ENCODE measurements around the gene FAM229A.
"Not testable (repeated sequence)": the region's sequence is repeated elsewhere in the genome, so short reads cannot be mapped to it uniquely, and the experiment has no call there.

The FAM229A gene, protein sequence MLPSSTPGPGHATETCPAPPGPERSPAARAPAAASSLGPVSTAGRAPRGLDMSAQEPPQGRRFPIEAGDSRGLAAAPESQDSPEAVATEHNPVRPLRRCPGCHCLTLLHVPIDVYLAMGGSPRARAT

DNA sequence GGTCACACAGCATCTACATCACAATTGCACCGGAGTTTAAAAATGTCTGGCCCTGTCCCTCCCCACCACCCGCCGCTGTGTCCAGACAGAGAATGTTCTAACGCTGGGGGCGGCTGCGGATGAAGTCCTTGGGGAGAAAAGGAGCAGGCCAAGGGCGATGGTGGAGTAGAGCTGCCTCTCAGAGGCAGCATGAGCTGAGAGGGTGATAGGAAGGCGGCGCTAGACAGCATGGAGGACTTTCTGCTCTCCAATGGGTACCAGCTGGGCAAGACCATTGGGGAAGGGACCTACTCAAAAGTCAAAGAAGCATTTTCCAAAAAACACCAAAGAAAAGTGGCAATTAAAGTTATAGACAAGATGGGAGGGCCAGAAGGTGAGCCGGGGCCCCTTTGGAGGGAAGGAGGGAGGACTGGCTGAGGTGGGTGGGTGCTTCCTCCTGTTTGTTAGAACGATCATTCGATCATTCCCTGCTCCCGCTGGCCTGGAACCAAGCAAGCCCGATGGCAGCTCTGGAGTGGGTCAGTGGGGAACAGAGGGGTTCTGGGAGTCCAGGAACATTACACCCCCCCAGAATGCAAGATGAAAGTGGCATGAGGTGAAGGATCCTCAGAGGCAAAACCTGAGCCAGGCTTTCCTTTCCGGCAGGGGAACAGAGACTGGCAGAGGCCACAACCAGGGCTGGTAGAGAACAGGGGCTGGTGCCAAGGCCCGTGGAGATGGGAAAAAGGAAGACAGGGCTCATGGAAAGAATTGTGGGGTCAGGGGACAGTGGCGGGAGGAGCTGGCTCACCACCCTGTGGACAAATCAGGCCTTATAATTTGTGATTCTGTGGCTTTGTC, at the start of gene FAM229A, which contains the start of gene TSSK3:
Gene FAM229A, minus strand, starts transcription at position 12 of the 840 bp plus-strand sequence. CDS start 394 bp downstream, outside the sequence.
Gene TSSK3, plus strand, starts transcription at position 66 of the 840 bp plus-strand sequence. Its CDS starts 163 bp downstream, at position 229.
- no peak for DNase-seq

DNA sequence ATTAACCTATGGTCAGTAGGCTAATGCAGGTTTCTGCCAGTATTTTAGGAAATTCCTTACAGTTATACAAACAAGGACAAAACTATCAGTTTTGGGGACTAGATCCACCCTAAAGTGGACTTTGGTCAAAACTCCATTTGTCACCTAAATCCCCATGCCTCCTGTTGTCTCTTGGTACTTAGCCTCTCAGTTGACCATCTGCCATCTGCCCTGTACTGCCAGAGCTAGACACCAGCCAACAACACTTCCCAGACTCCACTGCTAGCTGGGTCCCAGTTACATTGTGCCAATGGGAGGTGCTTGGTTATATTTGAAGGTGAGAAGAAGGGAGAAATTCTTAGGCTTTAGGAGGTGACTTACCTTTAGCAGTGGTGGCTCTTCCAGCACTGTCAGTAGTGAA, 49.0 kb upstream of the FAM229A start:
- no peak for DNase-seq

DNA sequence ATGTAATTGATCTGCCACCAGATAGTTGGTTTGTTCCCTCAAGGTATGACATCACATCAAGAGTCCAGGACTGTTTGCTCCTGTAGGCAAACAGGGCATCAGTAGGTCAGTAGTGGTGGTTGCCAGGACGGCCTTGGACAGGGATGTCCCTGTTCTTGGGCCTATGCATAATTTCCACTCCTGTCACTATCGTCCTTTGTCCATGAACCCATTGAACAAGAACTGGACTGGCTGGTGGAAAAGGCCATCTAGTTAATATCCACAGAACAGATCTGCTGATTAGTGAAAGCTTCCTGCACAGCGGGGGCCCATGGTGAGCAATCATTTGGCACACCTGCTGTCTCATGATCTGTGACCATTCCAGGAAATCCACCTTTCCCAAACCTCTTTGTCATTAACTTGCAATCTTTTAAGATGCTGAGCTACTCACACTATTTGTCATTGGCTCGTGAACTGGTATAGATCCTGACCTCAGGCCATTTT, 44.4 kb upstream of the FAM229A start:
- DNase-seq = no peak

DNA sequence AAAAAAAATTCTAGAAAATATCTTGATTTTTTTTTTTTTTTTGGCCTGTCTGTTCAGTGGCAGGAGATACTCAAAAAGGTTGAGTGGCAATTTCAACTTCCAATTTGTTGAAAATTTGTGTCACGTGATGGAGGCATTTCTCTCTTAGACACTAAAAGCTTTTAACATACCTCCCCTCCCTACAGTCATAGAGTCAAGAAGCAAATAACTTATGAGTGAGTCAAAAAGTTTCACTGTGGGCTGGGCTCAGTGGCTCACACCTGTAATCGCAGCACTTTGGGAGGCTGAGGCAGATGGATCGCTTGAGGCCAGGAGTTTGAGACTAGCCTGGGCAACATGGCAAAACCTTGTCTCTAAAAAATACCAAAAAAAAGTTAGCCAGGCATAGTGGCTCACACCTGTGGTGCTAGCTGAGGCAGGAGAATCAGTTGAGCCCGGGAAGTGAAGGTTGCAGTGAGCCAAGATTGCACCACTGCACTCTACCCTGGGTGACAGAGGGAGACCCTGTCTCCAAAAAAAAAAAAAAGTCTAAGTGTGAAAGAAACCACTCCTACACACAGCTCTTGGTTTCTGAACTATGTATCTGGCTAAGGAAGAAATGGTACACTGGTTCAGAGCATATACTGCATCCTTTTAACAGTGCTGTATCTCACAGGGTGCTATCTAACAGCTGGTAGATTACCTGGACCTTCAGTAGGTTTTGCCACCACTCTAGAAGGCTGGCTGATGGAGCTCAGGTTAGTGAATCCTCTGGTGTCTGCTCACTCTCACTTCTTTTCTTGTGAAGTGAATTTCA, 43.6 kb upstream of the FAM229A start:
- DNase-seq = no peak

DNA sequence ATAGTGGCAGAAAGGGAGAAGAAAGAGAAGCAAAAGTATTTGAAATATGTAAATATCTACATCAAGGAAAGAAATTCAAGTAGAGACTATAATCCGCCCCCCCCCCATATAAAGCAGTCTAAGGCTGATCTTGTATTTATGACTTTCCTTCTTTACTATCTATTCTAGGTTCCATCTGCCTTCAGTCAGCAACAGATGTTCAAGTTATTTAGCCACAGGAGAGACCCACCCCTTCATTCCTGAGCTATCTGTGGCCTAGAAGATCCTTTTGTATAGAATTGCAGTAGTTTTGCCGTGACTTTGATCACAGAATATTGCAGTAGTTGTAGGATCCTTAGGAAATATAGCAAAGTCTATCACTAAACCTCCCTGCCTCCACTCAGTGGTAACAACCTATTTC, 42.7 kb upstream of the FAM229A start:
- peak; percentile 21 for DNase-seq

DNA sequence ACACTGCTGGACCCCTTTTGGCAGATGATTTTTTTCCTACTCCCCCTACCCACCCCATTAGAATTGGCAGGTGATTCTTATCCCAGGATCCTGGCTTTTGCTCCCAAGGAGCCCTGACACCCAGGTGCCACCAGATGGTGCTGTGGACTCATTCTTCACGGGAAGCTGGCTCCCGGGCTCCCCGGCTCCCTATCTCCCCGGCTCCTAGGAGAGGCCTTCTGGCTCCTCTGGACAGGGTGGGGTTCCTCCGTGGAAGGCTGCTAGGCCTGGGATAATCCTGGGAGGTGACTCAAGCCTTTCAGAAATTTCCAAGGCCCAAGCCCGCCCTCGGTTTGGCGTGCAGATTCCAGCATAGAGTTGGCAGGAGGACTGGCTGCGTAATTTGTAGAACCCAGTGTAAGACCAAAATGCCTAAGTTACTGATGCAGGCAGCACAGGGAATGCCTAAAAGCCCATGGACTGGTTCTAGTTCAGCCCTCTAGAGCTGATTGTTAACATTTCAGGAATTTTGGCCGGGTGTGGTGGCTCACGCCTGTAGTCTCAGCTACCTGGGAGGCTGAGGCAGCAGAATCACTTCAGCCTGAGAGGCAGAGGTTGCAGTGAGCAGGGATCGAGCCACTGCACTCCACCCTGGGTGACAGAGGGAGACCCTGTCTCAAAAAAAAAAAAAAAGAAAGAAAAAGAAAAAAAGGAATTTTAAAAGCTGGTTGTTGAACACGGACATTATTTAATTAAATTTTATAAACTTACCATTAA, 38.8 kb upstream of the FAM229A start:
- peak; percentile 85 for DNase-seq

DNA sequence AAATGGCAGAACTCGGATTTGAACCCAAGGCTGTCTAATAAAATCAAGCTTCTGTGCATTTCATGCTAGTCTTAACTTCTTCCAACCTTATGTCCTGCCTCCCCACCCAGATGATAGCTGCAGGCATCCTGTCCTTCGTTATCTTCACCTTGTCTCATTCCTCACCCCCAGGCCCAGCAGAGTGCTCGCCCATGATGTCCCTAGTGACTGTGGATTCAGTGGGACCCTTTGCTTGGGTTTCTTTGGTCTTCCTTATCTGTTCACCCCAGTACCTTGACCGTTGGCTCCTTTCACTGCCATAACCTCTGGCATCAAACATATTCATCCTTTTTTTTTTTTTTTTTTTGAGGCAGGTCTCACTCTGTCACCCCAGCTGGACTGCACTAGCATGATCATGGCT, 37.6 kb upstream of the FAM229A start:
- no peak for DNase-seq

DNA sequence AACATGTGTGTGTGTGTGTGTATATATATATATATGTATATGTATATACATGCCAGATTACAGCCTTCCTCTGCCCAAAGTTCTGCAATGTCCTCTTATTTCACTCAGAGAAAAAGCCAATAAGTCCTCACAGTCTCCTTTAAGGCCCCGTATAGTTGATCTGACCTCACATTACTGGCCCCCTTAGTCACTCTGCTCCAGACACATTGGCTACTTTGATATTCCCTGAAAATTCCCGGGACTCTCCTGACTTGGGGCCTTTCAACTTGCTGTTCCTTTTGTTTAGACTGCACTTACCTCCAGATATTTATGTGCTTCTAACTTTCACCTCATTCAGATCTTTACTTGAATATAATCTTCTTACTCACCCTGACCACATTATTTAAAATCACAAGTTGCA, 36.1 kb upstream of the FAM229A start:
- peak; percentile 26 for DNase-seq

DNA sequence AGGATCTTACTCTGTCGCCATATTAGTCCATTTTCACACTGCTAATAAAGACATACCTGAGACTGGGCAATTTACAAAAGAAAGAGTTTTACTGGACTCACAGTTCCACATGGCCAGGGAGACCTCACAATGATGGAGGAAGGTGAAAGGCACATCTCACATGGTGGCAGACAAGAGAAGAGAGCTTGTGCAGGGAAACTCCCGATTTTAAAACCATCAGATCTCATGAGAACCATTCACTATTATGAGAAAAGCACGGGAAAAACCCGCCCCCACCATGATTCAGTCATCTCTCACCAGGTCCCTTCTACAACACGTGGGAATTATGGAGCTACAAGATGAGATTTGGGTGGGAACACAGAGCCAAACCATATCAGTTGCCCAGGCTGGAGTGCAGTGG, 34.2 kb upstream of the FAM229A start:
- not testable (repeated sequence) for DNase-seq

DNA sequence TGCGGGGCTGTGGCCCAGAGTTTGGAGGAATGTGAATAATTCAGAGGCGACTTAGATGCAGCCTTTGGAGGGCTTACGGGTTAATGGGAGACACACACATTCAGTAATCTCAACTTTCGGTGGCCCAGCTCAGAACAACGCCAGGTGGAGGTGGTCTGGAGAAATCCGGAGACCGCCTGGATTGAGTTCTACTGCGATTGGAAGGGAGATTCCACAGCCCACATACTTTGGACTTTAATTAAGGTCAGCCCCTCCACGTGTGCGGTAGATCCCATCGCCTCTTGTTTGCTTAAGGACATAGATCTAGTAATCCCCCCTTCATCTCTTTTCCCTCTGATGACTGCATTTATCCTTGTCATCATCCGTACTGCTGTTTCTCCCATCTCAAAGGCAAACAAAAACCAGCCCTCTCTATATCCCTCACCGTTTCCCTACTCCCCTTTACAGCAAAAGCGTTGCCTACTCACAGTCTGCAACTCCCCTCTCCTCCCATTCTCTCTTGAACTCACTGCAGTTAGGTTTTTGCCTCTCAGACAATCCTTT, 32.7 kb upstream of the FAM229A start:
- no peak for DNase-seq

DNA sequence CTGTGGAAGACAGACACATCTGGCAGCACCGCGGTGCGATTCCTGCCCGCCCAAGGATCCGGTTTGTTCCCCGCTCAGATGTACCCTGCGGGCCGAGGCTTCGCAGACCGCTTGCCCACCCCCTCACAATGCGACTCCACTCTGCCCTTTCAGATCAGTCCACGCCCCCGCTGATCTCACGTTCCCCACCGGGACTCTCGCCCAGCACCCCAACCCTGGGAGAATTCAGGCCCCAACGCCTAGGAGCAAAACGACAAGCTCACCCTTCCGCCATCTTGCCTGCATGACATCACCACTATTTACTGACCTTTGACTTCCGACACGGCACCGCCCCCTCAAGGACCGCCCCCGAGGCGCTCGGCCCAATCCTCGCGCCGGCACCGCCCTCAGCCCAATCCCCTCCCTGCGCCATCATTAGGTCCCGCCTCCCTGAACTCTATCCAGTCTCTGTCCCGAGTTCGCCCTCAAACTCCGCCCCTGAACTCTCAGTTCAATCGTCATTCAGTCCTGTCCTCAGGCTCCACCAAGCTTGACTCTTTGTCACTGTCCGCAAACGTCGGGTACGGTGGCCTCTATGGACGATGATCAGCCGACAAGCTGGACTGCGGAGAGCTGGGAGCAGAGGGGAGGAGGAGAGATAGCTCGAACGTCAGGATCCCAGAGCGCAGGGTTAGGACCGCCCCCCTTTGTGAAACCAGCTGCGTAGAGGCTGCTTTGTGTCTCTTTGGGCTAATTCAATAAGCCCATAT, 32.0 kb upstream of the FAM229A start, which contains the start of gene BSDC1:
Gene BSDC1, minus strand, starts transcription at position 301 of the 749 bp plus-strand sequence. Its CDS starts 27 bp downstream, at position 274.
- peak; percentile 98 for DNase-seq

DNA sequence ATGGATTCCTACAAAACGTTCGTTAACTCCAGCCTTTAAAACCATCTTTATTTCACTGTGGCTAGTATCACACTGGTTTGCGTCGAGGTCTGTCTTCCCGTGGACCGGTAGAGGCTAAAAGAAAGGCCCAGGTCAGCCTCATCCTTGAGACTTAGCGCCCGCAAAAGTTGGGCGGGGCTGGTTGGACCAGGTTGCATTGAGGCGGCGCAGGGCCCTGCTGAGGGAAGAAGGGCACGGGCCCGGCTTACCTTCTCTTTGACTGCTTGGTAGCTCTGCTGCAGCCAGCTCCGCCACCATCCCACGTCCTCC, 31.5 kb upstream of the FAM229A start:
- DNase-seq = no peak

DNA sequence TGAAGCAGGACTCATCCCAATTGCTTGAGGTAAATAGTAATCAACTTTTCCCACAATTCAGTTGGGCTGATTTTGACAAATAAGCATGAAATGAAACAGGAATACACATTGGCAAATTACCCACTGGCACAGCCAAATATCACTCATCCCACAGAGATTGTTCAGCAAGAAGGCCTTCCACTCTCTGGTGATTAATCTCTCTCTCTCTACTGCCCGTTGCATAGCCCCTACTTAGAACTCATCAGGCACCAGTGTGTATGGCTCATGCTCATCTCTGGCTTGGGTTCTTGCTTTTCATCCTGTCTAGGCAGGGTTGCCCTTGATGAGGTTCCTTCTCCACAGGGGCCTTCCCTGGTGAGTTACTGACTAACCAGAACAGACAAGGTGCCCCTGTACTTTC, 30.9 kb upstream of the FAM229A start:
- DNase-seq = no peak

DNA sequence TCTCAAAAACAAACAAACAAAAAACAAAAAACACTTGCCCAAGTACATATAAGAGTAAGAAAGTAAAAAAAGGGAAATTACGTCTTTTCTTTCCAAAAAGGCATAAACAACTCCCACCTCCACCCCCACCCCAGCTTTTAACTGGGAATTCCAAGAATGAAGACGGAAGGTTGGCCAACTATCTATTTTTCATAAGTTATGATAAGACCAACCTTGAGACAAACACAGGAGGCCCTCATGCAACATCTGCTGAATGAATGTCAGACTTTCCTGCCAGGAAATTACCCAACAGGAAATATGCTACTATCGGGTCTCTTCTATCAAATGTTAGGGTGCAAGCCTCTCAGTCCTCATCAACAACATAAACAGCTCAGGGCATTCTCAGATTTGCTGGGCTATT, 30.0 kb upstream of the FAM229A start:
- DNase-seq = no peak

DNA sequence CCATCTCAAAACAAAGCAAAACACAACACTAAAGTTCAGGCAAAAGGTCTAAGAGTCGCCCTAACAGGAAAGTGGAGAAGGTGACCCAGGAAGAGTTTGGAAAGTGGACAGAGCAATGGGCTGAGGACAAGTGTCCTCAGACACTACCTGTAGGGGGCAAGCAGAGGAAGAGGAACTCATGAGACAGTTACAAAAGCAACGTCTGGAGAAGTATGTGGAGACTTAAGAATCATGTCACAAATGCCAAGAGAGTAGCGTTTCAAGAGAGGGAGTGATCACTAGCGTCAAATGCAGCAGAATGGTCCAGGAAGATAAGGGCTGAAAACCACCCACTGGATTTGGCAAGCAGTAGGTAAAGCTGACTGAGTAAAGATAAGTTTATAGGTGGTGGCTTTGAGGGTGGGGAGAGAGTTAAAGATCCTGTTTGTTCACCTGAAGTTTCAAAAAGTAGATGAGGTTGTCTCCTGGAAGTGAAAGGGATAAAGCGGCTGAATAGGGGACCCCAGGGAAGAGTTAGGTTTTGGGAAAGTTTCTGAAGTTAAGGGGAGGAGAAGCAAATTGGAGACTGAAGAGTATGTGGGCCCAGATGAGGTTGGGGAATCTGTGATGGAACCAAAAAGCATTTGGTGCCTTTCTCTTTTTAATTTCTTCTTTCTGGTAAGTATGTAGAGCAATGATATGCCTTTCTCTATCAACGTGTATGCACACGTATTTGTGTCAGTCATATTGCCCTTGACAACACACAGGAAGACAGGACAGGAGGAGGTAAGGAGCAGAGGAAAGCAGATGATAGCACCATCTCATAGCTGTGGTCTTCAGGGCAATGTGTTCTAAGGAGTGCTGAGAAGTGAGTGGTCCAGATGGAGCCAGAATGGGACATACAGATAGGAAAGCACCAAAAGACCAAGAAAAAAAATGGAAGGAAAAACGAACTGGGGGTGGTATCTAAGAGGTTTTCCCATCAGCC, 28.9 kb upstream of the FAM229A start:
- no peak for DNase-seq

DNA sequence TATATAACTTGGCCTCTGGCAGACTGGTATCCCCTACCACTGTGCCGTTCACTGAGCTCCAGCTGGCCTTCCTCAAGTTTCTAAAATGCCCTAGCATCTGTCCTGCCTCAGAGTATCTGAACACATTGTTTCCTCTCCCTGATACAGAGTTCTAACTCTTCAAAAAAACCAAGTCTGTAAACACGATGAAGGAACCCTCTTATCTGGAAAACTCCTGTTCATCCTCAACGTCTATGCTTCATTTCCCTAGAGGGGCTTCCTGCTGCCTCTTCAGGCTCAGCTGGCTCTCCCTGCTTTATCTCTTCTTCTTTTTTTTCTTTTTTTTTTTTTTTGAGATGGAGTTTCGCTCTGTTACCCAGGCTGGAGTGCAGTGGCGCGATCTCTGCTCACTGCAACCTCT, 26.4 kb upstream of the FAM229A start:
- no peak for DNase-seq

DNA sequence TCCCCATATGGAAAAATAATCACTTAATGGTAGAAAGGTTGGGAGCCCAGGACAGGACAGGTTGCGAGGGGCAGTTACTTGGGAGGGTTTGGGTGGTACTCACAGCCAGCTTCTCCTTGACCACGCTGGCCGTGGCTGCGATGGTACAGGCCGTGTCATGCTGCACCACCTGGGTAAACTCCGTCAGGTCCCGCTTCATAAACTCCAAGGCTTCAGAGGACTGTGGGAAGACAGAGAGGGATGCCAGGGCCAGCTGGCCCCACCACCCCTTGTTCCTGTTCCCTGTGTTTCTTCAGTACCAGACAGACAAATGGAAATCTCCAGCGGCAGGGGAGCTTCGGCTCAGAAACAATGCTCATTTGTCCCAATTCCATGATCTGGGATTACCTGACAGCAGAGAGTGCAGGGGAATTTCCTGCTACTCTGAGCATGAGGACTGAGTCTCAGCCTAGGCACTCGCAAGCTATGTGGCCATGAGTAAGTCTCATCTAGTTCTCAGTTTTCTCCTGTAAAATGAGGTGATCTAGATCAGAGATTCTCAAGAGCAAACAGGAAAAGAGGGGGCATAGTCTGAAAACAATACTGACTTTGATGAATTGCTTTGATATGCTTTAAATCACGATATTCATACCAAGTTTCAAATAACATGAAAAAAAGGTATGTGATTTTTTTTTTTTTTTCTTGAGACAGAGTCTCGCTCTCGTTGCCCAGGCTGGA, 24.5 kb upstream of the FAM229A start:
- DNase-seq = no peak

DNA sequence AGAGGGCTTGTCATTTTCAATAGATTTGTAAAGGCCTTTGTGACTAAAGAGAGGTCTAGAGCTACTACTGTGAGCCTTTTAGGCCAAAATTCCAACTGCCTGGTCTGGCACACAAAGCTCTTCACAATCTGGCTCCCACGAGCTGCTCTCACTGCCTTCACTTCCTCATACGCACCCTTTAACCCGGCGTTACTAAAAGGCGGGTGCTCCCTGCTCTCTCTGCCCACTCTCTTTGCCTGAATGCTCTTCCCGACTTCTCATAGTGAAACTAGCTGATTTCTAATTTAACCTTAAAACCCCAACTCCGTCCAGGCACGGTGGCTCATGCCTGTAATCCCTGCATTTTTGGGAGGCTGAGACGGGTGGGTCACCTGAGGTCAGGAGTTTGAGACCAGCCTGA, 17.8 kb upstream of the FAM229A start:
- DNase-seq = no peak

DNA sequence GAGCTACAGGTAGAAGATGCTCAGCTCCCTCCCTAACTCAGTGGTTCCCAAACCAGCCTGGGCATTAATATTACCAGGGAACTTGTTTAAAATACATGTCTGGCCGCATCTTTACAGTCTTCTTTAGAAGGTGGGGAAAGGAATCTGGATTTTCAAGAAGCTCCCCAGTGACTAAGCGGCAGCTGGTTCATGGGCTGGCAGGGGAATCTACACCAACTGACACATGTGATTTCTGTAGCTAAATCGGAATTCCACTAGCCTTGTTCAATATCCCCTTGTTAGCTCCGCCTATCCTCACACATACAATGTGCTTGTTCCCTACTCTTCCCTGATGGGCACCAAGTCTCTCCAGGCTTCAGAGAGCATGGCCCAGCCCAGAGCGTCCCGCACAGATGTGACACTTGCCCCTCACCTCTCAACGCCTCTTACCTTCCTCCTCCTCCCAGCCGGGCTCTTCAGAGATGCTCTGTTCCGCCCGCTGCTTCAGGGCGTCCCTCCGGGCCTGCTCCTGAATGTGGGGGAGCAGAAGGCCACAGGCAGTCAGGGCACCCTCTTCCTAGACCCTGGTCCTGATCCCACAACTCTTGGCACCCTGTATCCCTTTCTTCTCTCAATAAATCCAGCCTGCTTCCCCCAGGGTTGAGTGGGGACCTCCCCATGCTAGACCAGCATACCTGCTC, 15.4 kb upstream of the FAM229A start:
- no peak for DNase-seq
